Endothelial cell of umbilical vein (primary cell): ENCODE data around the gene SLFN14. TPM values are rescaled to one million over a fixed set of nuclear protein-coding genes. Genes with fewer than 3 reads are reported as not detected.

Experiments used
- BruUV-seq: library from RNA; stranded (reverse); fragments of 400-500 nt; replicated peaks from 2 replicates; lab custom pipeline; 2021; lab: Mats Ljungman, UMichigan
- CTCF ChIA-PET: fragments of 300-600, 350-600 bp; sonication (Branson Sonifier 250); formaldehyde crosslinking; loops from one replicate; lab custom pipeline; 2021; ENCODE audit warnings: antibody characterized with exemption, inconsistent platforms; lab: Charles Lee
- POLR2A ChIA-PET: fragments of 300-600, 350-600 bp; sonication (Branson Sonifier 250); formaldehyde crosslinking; loops from one replicate; lab custom pipeline; 2021; ENCODE audit warnings: antibody characterized with exemption, inconsistent platforms; lab: Charles Lee
- DNase-seq: peaks from one replicate; pipeline ENCODE4 v3.0.0-alpha.2; 2011; ENCODE audit warnings: low read depth, low spot score
- FAIRE-seq: peaks from 2 replicates; lab custom pipeline; 2011; peaks lifted over from hg19 to GRCh38; lab: Jason Lieb, UNC
- H2AFZ ChIP-seq: 2 replicates; pipeline ENCODE4 v1.6.0; 2012; ENCODE audit warnings: low read depth, low read length, control low read depth, inconsistent platforms
- H3K27ac ChIP-seq: 2 replicates; pipeline ENCODE4 v1.5.1; 2011; ENCODE audit warnings: low read depth, mild to moderate bottlenecking, control low read depth, low read length, moderate library complexity; ENCODE audit not compliant: insufficient read depth
- H3K27me3 ChIP-seq, 2 experiments: 2 replicates each; pipeline versions ENCODE4 v1.6.0 to v1.6.1; 2011; ENCODE audit warnings: low read length in 2 of 2, mixed read lengths in 1 of 2; ENCODE audit not compliant: control insufficient read depth in 2 of 2, insufficient read depth in 2 of 2
- H3K36me3 ChIP-seq, 2 experiments: 2 replicates in 1 of 2; 3 replicates in 1 of 2; pipeline ENCODE4 v1.5.1; 2011; ENCODE audit warnings: low read length in 2 of 2, mild to moderate bottlenecking in 1 of 2, moderate library complexity in 1 of 2; ENCODE audit not compliant: control insufficient read depth in 2 of 2, insufficient read depth in 2 of 2; ENCODE audit errors: extremely low read depth in 1 of 2
- H3K4me1 ChIP-seq: 3 replicates; pipeline ENCODE4 v1.5.1; 2011; ENCODE audit warnings: mild to moderate bottlenecking, low read length; ENCODE audit not compliant: control insufficient read depth, insufficient read depth; ENCODE audit errors: extremely low read depth
- H3K4me2 ChIP-seq: 2 replicates; pipeline ENCODE4 v1.6.1; 2011; ENCODE audit warnings: low read length, control low read depth, mixed read lengths; ENCODE audit not compliant: insufficient read depth
- H3K4me3 ChIP-seq, 3 experiments: fragments of 200-600 bp in 1 of 3; sonication (generic), shearing (Covaris generic) in 1 of 3; replicated peaks in 1 of 3; 2 replicates each; pipeline ENCODE4 v1.5.1; 2011 to 2016; ENCODE audit warnings: control low read depth in 3 of 3, low read length in 3 of 3, mild to moderate bottlenecking in 2 of 3, inconsistent platforms in 1 of 3, low read depth in 1 of 3, moderate library complexity in 1 of 3; ENCODE audit not compliant: insufficient read depth in 1 of 3
- H3K79me2 ChIP-seq: 2 replicates; pipeline ENCODE4 v1.6.0; 2012; ENCODE audit warnings: low read length, inconsistent platforms; ENCODE audit not compliant: control insufficient read depth, insufficient read depth
- H3K9ac ChIP-seq: replicated peaks from 2 replicates; pipeline ENCODE3; 2011; ENCODE audit warnings: low read length, control low read depth; ENCODE audit not compliant: insufficient read depth; ENCODE audit errors: extremely low read depth
- H3K9me1 ChIP-seq: replicated peaks from 3 replicates; pipeline ENCODE4 v1.6.0; 2011; ENCODE audit warnings: mild to moderate bottlenecking, low read length; ENCODE audit not compliant: control insufficient read depth, insufficient read depth; ENCODE audit errors: extremely low read depth
- H3K9me3 ChIP-seq: replicated peaks from 2 replicates; pipeline ENCODE4 v1.5.1; 2012; ENCODE audit warnings: low read length, inconsistent platforms; ENCODE audit not compliant: control insufficient read depth, insufficient read depth
- H4K20me1 ChIP-seq: replicated peaks from 2 replicates; pipeline ENCODE3; 2011; ENCODE audit warnings: mild to moderate bottlenecking, low read length; ENCODE audit not compliant: control insufficient read depth, insufficient read depth; ENCODE audit errors: extremely low read depth
- CTCF ChIP-seq, 2 donors: IDR thresholded peaks; 1 replicate in 1 of 2; 2 replicates in 1 of 2; pipeline ENCODE4 v1.5.1; 2011; ENCODE audit warnings: low read length in 2 of 2, mild to moderate bottlenecking in 2 of 2, moderate library complexity in 2 of 2, control low read depth in 1 of 2, inconsistent platforms in 1 of 2, low read depth in 1 of 2; ENCODE audit not compliant: insufficient read depth in 1 of 2; ENCODE audit errors: extremely low read depth in 1 of 2
- EZH2 ChIP-seq: IDR thresholded peaks from 2 replicates; pipeline ENCODE4 v1.6.1; 2012; ENCODE audit warnings: borderline replicate concordance, low read depth, mild to moderate bottlenecking, moderate library complexity, low read length, inconsistent platforms; ENCODE audit not compliant: severe bottlenecking
- JUN ChIP-seq: IDR thresholded peaks from 2 replicates; pipeline ENCODE4 v1.6.1; 2011; ENCODE audit warnings: borderline replicate concordance, low read depth; ENCODE audit not compliant: insufficient read length, insufficient read depth
- POLR2A ChIP-seq: IDR thresholded peaks from 2 replicates; pipeline ENCODE4 v1.6.1; 2012; ENCODE audit warnings: low read depth, mild to moderate bottlenecking, control low read depth, low read length
- POLR2AphosphoS5 ChIP-seq: IDR thresholded peaks from 2 replicates; pipeline ENCODE4 v1.6.1; 2012; ENCODE audit warnings: low read depth, mild to moderate bottlenecking, control low read depth, low read length, moderate library complexity; ENCODE audit not compliant: insufficient read depth
- dilution Hi-C: fragments of 300-500 bp; cut with MboI; formaldehyde crosslinking; loops from one replicate; pipeline ENCODE4 v1.15.0; 2019; ENCODE audit warnings: low sequenced_read_pairs; ENCODE audit not compliant: extremely low pct_ligation_motif_present
- intact Hi-C: fragments of 100-400 bp; cut with micrococcal nuclease; formaldehyde crosslinking; loops from one replicate; pipeline ENCODE4 v1.10.0; 2022
- polyA plus RNA-seq, 4 experiments: library from polyadenylated mRNA; depleted of rRNA in 3 of 4; stranded (reverse) in 3 of 4; unstranded in 1 of 4; fragments of >200 nt; gene quantifications; 2 replicates each; pipeline versions ENCODE4 v1.2.1 to v1.2.3, GENCODE V29; 2011 to 2012; ENCODE audit warnings: missing spikeins in 1 of 4
- total RNA-seq: library from RNA; stranded (reverse); gene quantifications from 2 replicates; pipeline ENCODE4 v1.2.3, GENCODE V29; 2021
- TF ChIP-seq, protein P1 (sequence below): IDR thresholded peaks from 2 replicates; pipeline ENCODE4 v1.6.1; 2011; ENCODE audit not compliant: insufficient read depth, insufficient read length

SLFN14 gene
- total and polyA plus RNA-seq, 2 donors (not counting 3 experiments of a cell fraction or from before 2014, with no cell fraction given), result not detected

- Histone ChIP-seq H3K27me3 (peaks cover 18 to 38% of the 10 kb centered on the region in 2 experiments), H3K9me3 (no peaks in the 10 kb centered on the region), H3K4me3 (no peak overlapping the region), H3K9ac (no peak overlapping the region), H3K79me2 (no peaks in the 10 kb centered on the region), H3K27ac (no peak overlapping the region), H3K4me1 (peaks cover 10% of the 10 kb centered on the region), H2AFZ (no peak overlapping the region), H4K20me1 (no peaks in the 10 kb centered on the region), H3K4me2 (no peak overlapping the region), H3K36me3 (no peaks in the 10 kb centered on the region), H3K9me1 (no peaks in the 10 kb centered on the region)
- TF ChIP-seq, protein P1, sequence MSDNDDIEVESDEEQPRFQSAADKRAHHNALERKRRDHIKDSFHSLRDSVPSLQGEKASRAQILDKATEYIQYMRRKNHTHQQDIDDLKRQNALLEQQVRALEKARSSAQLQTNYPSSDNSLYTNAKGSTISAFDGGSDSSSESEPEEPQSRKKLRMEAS, result no peak
- TF ChIP-seq POLR2A (no peak), POLR2AphosphoS5 (no peak), EZH2 (no peak), CTCF (IDR thresholded peaks at IDR 0.05; ENCODE audit: extremely low read depth in 1 of 2, insufficient read depth in 1 of 2, low read depth in 1 of 2, low read length in 2 of 2) (no peak), JUN (no peak)
- ChIA-PET CTCF (interaction anchor here (2.0 to 2.2 kb wide), 1 partner anchor 19 kb away, joined by 6 to 7 read pairs; no protein-coding TSS in a partner anchor), POLR2A (no interaction called here)
- no TSS peak for BruUV-seq
- dilution Hi-C loops, result no loop called here
- DNase-seq (no peak), FAIRE-seq (no peak)
- intact Hi-C loops, result no loop called here
Observed at GRCh38 chr17:35519906-35520442, 40.6 kb downstream of the SLFN14 start.
